Left hindlimb (tissue), 1 donor: ENCODE measurements around the gene LTBP4.
"Not testable (repeated sequence)": the region's sequence is repeated elsewhere in the genome, so short reads cannot be mapped to it uniquely, and the experiment has no call there.

Experiments
- DNase-seq: peaks from one replicate; pipeline ENCODE4 v3.0.0-alpha.2; 2018

Gene LTBP4

GRCh38 chr19:40576585-40577451 lies 24.4 kb upstream of the LTBP4 start, which contains the start of gene SHKBP1:
Gene SHKBP1, plus strand, starts transcription at chr19:40576873. Its CDS starts 27 bp downstream, at chr19:40576900.
- peak; percentile 96 for DNase-seq

GRCh38 chr19:40578442-40578908 lies 22.7 kb upstream of the LTBP4 start:
- no peak for DNase-seq

- DNase-seq, result no peak
Measured at GRCh38 chr19:40580619-40581018, 20.6 kb upstream of the LTBP4 start.

GRCh38 chr19:40581531-40581930 lies 19.6 kb upstream of the LTBP4 start:
- no peak for DNase-seq

- DNase-seq, result no peak
Measured at GRCh38 chr19:40582467-40582866, 18.7 kb upstream of the LTBP4 start.

GRCh38 chr19:40583283-40583682 lies 17.9 kb upstream of the LTBP4 start:
- DNase-seq, result no peak

- no peak for DNase-seq
Measured at GRCh38 chr19:40584007-40584406, 17.2 kb upstream of the LTBP4 start.

GRCh38 chr19:40585241-40585981 lies 15.8 kb upstream of the LTBP4 start:
- DNase-seq, result no peak

GRCh38 chr19:40585982-40586422 lies 15.2 kb upstream of the LTBP4 start:
- no peak for DNase-seq

- no peak for DNase-seq
Measured at GRCh38 chr19:40586611-40587010, 14.6 kb upstream of the LTBP4 start.

- DNase-seq, result no peak
Measured at GRCh38 chr19:40588110-40588854, 12.9 kb upstream of the LTBP4 start.

GRCh38 chr19:40588926-40589569 lies 12.1 kb upstream of the LTBP4 start:
- DNase-seq, result no peak

- DNase-seq, result no peak
Measured at GRCh38 chr19:40589591-40590429, 11.4 kb upstream of the LTBP4 start.

- DNase-seq, result no peak
Measured at GRCh38 chr19:40590464-40591265, 10.5 kb upstream of the LTBP4 start.

GRCh38 chr19:40591724-40592123 lies 9.4 kb upstream of the LTBP4 start:
- not testable (repeated sequence) for DNase-seq

GRCh38 chr19:40592170-40592569 lies 9.0 kb upstream of the LTBP4 start:
- no peak for DNase-seq

- no peak for DNase-seq
Measured at GRCh38 chr19:40594255-40594654, 6.9 kb upstream of the LTBP4 start.

- DNase-seq, result peak; percentile 6
Measured at GRCh38 chr19:40594657-40595091, 6.5 kb upstream of the LTBP4 start.

GRCh38 chr19:40596608-40597328 lies 4.4 kb upstream of the LTBP4 start:
- DNase-seq, result peak; percentile 81

- no peak for DNase-seq
Measured at GRCh38 chr19:40597329-40597838, 3.8 kb upstream of the LTBP4 start.
